GM13977 (cell line): ENCODE results near the gene DDX49.

Experiments
- DNase-seq: peaks from one replicate; pipeline ENCODE4 v3.0.0; 2012; ENCODE audit warnings: low spot score
- CTCF ChIP-seq: IDR thresholded peaks from 2 replicates; pipeline ENCODE4 v1.5.1; 2012; ENCODE audit warnings: mild to moderate bottlenecking, control low read depth; ENCODE audit not compliant: insufficient read depth; ENCODE audit errors: extremely low read depth, missing control alignments
- in situ Hi-C: fragments of 300-500 bp; cut with MboI; formaldehyde crosslinking; loops from one replicate; pipeline ENCODE4 v1.12.0; 2022; ENCODE audit warnings: low sequenced_read_pairs, low pct_unique_long_range_greater_than_20kb, mixed read lengths, inconsistent platforms; ENCODE audit not compliant: unreplicated experiment

The DDX49 gene

GRCh38 chr19:18966307-18966706 lies 46.8 kb downstream of the DDX49 start:
- DNase-seq = no peak
- TF ChIP-seq CTCF = no peak
- in situ Hi-C loops = no loop called here

- no peak for DNase-seq
- no peak for TF ChIP-seq CTCF
- in situ Hi-C loops = no loop called here
These were observed 48.0 kb downstream of the DDX49 start for GRCh38 chr19:18967358-18968146.

- no peak for TF ChIP-seq CTCF
- DNase-seq = no peak
- in situ Hi-C loops = no loop called here
These were observed 50.6 kb downstream of the DDX49 start for GRCh38 chr19:18969931-18970659.

- DNase-seq = no peak
- in situ Hi-C loops = no loop called here
- TF ChIP-seq CTCF = no peak
These were observed 52.8 kb downstream of the DDX49 start for GRCh38 chr19:18972301-18972811.

GRCh38 chr19:18972851-18973250 lies 53.3 kb downstream of the DDX49 start:
- TF ChIP-seq CTCF = no peak
- in situ Hi-C loops = no loop called here
- no peak for DNase-seq

- in situ Hi-C loops = no loop called here
- TF ChIP-seq CTCF = no peak
- no peak for DNase-seq
These were observed 55.5 kb downstream of the DDX49 start for GRCh38 chr19:18975011-18975410.
